ENCODE results near the gene ACIN1. TPM values are rescaled to one million over a fixed set of nuclear protein-coding genes. Genes with fewer than 3 reads are reported as not detected.

ACIN1 gene
- total RNA-seq, 1 donor from 2014 or later: 83.4 TPM

DNA sequence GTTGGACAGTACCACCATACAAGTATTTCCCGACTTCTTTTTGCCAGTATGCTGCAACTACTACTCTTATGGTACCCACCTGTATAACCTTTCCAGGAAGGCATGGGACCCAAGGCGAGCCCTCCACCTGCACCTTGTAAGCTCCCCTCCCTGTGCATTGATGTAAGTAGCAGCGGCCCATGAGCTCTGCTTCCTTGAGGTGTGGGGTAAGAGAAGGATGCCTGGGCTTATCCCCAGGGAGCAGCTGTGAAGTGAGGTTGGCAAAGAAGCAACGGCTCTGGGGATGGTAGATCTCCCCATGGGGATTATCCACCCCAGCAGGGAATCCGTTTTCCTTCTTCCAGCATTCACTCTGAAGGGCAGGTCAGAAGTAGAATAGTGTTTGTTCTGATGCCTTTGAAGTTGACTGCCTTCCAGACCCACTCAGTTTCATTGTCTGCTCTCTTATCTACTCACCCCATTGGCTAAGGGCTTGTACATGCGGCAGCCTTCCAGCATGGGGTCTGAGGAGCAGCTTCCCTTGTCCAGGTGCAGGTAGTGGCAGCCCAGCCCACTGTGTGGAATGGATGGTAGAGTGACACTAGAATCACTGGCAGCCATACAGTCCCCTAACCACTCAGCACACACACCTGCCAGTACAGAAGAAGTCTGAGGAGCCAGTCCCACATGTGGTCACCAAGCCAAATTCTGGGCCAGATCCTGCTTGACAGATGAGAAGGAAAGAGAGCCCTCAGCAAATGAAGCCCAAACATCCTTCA is 6.5 kb upstream of the ACIN1 start:
- Histone ChIP-seq H3K4me3 (ENCODE audit: low read depth, low read length) (no peak overlapping the region), H3K36me3 (ENCODE audit: control insufficient read depth, insufficient read depth, low read length) (no peaks in the 10 kb centered on the region), H3K27me3 (ENCODE audit: control insufficient read depth, insufficient read depth, low read length) (no peaks in the 10 kb centered on the region)
- TF ChIP-seq, protein P1, sequence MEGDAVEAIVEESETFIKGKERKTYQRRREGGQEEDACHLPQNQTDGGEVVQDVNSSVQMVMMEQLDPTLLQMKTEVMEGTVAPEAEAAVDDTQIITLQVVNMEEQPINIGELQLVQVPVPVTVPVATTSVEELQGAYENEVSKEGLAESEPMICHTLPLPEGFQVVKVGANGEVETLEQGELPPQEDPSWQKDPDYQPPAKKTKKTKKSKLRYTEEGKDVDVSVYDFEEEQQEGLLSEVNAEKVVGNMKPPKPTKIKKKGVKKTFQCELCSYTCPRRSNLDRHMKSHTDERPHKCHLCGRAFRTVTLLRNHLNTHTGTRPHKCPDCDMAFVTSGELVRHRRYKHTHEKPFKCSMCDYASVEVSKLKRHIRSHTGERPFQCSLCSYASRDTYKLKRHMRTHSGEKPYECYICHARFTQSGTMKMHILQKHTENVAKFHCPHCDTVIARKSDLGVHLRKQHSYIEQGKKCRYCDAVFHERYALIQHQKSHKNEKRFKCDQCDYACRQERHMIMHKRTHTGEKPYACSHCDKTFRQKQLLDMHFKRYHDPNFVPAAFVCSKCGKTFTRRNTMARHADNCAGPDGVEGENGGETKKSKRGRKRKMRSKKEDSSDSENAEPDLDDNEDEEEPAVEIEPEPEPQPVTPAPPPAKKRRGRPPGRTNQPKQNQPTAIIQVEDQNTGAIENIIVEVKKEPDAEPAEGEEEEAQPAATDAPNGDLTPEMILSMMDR (IDR thresholded peaks at IDR 0.05; ENCODE audit: insufficient read depth, low read length, poor library complexity, severe bottlenecking): no peak
- DNase-seq (ENCODE audit: low read depth): no peak

DNA sequence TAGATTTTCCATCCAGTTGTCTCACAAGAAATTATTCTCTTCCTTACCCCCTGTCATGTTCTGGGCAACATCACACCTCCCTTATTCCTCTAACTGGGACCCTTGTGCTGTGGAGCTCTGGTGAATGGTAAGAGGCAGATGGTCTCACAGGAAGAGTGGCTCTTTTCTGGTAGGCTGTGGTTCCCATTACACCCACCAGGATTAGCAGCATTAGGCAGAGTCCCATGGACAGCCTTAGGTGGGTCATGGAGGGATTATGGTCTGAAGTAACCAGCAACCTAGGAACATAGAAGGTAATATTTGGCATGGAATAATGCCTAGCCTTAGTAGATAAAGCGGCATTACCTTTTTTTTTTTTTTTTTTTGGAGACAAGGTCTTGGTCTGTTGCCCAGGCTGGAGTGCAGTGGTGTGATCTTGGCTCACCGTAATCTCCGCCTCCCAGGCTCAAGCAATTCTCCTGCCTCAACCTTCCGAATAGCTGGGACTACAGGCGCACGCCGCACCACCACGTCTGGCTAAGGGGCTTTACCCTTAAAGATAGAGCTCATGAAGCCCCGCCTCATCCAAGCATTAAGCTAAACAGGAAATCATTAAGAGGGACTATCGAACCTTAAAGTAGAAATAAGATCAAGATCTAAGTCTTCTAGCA is 4.4 kb upstream of the ACIN1 start:
- H3K4me3 ChIP-seq (ENCODE audit: low read depth, low read length): no peak overlapping the region
- DNase-seq (ENCODE audit: low read depth): no peak
- H3K36me3 ChIP-seq (ENCODE audit: control insufficient read depth, insufficient read depth, low read length): no peaks in the 10 kb centered on the region
- no peaks in the 10 kb centered on the region for H3K27me3 ChIP-seq (ENCODE audit: control insufficient read depth, insufficient read depth, low read length)
- TF ChIP-seq, protein P1 (IDR thresholded peaks at IDR 0.05; ENCODE audit: insufficient read depth, low read length, poor library complexity, severe bottlenecking): no peak

DNA sequence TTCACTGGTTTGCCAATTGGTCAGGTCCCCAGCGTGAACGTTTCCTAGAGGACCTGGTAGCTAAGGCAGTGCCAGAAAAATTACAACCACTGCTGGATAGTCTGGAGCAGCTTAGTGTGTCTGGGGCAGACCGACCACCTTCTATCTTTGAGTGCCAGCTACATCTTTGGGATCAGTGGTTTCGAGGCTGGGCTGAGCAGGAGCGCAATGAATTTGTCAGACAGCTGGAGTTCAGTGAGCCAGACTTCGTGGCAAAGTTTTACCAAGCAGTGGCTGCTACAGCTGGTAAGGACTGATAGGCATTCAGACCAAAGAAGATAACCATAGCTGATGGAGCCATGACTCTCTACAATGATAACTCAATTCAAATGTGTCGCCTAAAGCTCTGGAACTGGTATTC is 2.9 kb upstream of the ACIN1 start:
- no peaks in the 10 kb centered on the region for H3K27me3 ChIP-seq (ENCODE audit: control insufficient read depth, insufficient read depth, low read length)
- no peaks in the 10 kb centered on the region for H3K36me3 ChIP-seq (ENCODE audit: control insufficient read depth, insufficient read depth, low read length)
- no peak overlapping the region for H3K4me3 ChIP-seq (ENCODE audit: low read depth, low read length)
- no peak for DNase-seq (ENCODE audit: low read depth)
- TF ChIP-seq, protein P1 (IDR thresholded peaks at IDR 0.05; ENCODE audit: insufficient read depth, low read length, poor library complexity, severe bottlenecking): no peak

DNA sequence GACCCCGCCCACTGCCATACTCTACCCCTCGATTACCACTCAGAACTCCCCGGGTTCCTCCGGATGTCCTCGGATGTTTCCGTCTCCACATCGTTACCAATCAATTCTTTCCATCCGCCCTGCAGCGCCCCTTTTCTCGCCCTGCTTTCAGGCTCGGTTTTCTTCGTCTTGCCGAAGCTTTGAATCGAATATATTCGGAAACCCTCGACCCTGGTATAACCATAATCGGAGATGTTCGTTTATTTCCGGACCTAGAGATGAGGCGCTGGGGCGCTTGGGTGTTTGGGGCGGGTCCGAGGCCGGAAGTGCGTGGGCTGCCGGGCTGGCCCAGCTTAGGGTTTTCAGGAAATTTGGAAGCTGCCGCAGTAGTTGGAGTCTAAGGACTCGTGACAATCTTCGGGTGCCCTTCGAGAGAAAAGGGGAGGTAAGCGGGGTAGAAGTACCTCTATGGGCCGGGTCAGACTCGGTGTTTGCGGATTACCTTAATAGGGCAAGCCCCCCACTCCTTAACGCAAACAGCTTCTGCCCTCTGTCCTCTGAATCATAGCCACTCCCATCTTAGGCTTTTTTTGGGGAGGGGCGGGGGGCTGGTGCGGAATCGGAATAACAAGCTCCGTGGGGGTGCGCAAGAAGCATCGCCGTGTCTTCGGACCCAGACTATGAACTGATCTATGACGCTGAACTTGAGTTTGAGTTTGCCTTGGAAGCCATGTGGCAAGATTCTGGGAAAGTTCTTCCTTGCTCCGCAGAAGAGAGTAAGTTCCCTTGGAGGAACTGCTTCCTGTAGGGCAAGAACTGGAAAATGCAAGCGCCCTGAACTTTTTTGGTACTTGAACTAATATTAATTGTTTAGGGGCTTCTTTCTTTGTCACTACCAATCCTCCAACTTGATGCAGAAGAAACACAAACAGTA is 516 bp upstream of the ACIN1 start, which contains the start of gene C14orf119:
TSS of gene C14orf119 (plus strand) at position 310 of the 913 bp plus-strand sequence. CDS start 2,154 bp downstream, outside the sequence.
- peak within 1 kb of the TSS; percentile 96 for H3K4me3 ChIP-seq (ENCODE audit: low read depth, low read length)
- TF ChIP-seq, protein P1 (IDR thresholded peaks at IDR 0.05; ENCODE audit: insufficient read depth, low read length, poor library complexity, severe bottlenecking): no peak
- H3K27me3 ChIP-seq (ENCODE audit: control insufficient read depth, insufficient read depth, low read length): no peaks in the 10 kb centered on the region
- no peaks in the 10 kb centered on the region for H3K36me3 ChIP-seq (ENCODE audit: control insufficient read depth, insufficient read depth, low read length)
- DNase-seq (ENCODE audit: low read depth): peak; percentile 92

DNA sequence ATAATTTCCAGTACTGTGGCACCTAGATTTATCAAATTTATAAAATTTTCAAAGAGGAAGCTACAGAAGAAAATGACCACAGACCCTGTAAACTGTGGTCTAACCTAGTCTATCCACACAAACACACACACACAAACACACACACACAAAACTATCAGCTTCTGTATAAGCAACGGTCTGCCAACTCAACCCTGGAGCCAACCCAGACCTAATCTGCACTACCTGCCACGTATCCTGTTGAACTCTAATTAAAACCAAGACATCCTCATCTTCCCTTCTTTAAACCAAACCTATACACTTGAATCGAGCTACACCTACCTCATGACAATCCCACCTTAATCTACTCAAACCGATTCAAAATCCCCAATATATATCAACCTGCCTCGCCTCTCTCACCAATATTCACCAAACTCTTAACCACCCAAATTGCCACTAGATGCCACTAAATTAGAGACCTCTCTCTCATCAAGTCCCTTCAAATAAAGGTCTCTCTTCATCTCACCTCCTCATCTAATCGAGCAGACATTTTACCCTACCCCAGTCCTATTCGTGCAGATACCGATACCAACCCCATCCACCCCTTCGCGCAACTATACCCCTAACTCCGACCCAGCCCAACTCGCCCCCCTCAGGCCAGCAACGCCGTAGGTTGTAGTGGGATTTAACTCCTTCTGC is 808 bp downstream of the ACIN1 start:
- no peak for DNase-seq (ENCODE audit: low read depth)
- TF ChIP-seq, protein P1 (IDR thresholded peaks at IDR 0.05; ENCODE audit: insufficient read depth, low read length, poor library complexity, severe bottlenecking): peak; percentile 35
- Histone ChIP-seq H3K36me3 (ENCODE audit: control insufficient read depth, insufficient read depth, low read length) (peaks cover 1% of the 10 kb centered on the region), H3K4me3 (ENCODE audit: low read depth, low read length) (peak overlapping the region; percentile 90), H3K27me3 (ENCODE audit: control insufficient read depth, insufficient read depth, low read length) (no peaks in the 10 kb centered on the region)

Measured in kidney epithelial cell (primary cell).